Stimulated activated CD4-positive, alpha-beta T cell treated with anti-CD3 and anti-CD28 coated beads, Interleukin-15, amount 100 ng/mL, for 1 hour (primary cell): ENCODE measurements around the gene TMEM131L.
"Not testable (repeated sequence)": the region's sequence is repeated elsewhere in the genome, so short reads cannot be mapped to it uniquely, and the experiment has no call there.

Source experiments
- DNase-seq, 2 donors: peaks; one replicate each; pipeline ENCODE4 v3.0.0-alpha.2; 2020; ENCODE audit warnings: low read depth in 1 of 2, low spot score in 1 of 2

Gene TMEM131L

GRCh38 chr4:153573221-153573620 lies 107.1 kb downstream of the TMEM131L start:
- DNase-seq: no peak

GRCh38 chr4:153573881-153574802 lies 108.0 kb downstream of the TMEM131L start:
- DNase-seq: peak; percentile 29 to 36

GRCh38 chr4:153576443-153576774 lies 110.2 kb downstream of the TMEM131L start:
- DNase-seq: no peak

DNA sequence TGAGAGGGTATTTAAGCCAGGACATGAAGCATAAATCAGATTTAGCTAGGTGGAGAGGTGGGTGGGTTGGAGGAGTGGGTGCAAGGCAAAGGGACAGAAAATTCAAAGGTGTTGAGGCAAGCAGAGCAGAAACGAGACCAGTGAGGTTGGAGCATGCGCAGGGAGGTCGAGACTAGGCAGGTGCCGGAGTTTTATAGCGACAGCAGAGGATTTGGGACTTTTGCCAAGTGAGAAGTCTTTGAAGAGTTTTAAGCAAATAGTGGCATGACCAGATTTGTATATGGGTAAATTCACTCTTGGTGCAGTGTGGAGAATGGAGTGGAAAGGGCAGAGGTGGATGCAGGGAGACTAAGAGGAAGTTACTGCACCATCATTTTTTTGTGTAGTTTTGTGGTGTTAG lies 110.9 kb downstream of the TMEM131L start:
- DNase-seq: no peak

DNA sequence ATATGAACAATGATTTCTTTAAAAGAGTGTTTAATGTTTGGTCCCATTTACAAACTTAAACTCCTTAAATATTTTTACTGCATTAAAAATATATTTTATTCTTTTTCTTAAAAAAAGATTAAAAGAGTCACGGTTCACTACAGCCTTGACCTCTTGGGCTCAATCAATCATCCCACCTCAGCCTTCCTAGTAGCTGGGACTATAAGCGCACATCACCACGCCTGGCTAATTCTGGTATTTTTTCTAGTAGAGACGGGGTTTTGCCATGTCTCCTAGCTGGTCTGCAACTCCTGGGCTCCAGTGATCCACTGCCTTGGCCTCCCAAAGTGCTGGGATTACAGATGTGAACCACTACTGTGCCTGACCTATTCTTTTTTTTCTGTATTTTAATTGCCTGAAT lies 113.2 kb downstream of the TMEM131L start:
- no peak for DNase-seq

GRCh38 chr4:153579872-153580271 lies 113.7 kb downstream of the TMEM131L start:
- no peak for DNase-seq

DNA sequence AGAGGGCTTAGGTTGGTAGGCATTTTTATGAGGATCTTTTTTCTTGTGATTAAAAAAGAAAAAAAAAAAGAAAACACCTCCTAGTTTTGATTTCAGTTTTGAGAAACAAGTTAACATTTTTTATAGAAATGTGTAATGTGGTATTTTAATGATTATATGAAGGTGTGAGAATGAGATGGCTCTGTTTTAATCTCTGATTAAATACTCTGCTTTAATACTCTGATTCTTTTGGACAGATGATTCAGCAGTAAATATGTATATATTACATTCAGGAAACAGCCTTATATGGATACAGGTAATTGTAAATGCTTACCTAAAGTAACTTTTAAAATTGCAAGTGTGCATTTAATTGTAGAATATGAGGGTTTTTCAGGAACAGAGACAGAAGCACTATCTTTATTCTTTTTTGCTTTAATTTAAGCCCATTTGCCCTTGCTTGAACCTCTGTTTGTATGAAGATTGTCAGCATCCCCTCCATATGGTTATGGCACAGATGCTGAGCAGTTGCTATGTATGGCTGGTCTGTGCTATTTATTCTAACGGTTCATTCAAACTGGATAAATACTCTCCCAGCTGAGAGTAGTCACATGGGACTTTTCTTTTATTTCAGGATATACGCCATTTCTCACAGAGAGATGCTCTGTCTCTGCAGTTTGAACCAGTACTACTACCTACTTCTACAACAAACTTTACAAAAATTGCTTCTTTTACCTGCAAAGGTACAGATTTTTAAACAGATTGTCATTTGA lies 117.0 kb downstream of the TMEM131L start:
- no peak for DNase-seq

- no peak for DNase-seq
Measured at GRCh38 chr4:153585026-153585425, 118.9 kb downstream of the TMEM131L start.

DNA sequence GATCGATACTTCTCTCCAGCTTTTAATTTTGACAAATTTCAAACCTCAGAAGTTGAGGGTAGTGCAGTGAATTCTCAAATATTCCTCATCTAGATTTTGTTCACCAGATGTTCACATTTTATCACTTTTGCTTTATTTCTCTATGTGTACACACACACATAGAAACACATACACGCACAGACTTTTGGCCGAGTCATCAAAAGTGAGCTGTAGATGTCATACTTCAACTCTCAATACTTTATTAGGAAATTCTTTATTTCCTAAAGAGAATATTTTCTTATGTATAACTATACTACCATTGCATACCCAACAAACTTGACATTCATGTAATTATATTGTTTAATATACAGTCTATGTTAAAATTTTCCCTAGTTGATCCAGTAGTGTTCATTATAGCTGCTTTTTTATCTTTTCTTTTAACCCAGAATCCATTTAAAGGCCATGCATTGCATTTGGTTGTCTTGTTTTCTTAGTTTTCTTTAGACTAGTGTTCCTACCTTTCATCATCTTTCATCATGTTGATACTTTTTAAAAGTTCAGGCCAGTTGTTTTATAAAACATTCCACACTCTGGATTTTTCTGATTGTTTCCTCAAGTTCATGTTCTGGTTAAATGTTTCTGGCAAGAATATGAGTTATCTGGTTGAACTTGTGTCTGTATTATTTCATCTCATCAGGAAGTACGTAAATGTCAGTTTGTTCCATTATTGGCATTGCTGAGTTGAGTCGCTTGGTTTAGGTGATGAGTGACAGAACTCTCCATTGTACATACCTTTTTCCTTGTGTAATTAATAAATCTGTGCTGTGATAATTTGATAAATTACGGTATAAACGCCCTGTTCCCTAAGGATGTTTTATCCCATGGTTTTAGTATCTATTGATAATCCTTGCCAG lies 123.8 kb downstream of the TMEM131L start:
- DNase-seq: no peak

- no peak for DNase-seq
Measured at GRCh38 chr4:153591441-153591840, 125.3 kb downstream of the TMEM131L start.

- no peak for DNase-seq
Measured at GRCh38 chr4:153592064-153592463, 125.9 kb downstream of the TMEM131L start.

DNA sequence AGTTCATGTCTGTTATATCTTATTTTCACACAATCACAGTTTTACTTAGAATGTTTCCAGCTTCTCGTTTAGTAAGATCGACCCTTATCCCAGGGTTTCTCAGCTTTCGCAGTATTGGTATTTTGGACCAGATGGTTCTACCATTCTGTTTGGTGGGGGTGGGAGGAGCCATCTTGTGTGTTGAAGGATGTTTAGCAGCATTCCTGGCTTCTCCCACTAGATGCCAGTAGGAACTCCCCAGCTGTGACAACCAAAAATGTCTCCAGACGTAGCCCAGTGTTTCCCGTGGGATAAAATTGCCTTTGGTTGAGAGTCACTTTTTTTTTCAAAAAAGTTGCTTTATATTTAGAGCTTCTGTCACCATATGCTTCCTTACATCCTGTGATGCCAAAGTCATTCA lies 127.0 kb downstream of the TMEM131L start:
- no peak for DNase-seq

- DNase-seq: no peak
Measured at GRCh38 chr4:153594210-153594609, 128.1 kb downstream of the TMEM131L start.

DNA sequence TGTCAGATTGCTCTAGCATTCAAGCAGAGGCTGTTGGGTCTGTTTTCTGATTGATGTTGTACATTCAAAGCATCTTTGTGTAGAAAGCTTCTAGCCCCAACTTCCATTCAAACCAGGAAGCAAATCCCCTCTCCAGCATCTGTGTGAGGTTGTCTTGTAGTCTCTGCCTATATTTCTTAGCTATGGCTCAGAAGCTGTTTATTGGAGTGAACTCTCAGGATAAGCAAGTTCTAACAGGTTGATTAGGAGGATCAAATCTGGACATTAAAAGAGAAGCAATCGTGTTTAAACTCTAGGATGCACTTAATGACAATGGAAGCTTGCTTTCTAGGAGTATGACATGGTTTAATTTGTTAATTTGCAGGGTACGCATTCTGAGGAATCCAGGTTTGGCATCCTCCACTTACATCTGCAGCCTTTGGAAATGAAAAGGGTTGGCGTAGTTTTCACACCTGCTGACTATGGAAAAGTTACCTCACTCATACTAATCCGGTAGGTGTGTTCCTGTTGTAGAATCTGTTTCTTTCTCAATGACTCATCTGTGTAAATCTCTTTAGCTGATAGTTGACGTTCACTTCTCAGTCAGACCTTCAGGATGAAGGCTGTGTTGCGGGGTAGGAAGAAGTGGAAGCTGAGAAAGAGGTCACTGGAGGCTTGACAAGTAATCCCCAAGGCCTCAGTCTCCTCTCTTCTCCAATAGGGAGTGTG lies 129.9 kb downstream of the TMEM131L start:
- no peak for DNase-seq

- no peak for DNase-seq
Measured at GRCh38 chr4:153602758-153603157, 136.6 kb downstream of the TMEM131L start.

DNA sequence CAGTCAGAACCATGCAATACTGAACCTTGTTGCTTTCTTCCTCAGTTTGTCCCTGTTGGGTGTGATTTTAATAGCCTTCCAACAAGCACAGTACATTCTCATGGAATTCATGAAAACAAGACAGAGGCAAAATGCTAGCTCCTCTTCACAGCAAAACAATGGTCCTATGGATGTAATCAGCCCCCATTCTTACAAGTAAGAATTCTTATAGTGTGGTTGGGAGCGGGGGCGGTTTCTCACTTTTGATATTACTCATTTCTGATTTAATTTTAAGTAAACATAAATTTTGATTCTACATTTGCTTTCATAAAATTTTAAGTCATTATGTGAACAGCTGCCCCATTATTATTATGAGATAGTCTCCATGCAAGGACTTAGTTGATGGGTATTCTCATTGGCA lies 137.1 kb downstream of the TMEM131L start:
- peak in 1 of 2 donors; percentile 18 for DNase-seq

DNA sequence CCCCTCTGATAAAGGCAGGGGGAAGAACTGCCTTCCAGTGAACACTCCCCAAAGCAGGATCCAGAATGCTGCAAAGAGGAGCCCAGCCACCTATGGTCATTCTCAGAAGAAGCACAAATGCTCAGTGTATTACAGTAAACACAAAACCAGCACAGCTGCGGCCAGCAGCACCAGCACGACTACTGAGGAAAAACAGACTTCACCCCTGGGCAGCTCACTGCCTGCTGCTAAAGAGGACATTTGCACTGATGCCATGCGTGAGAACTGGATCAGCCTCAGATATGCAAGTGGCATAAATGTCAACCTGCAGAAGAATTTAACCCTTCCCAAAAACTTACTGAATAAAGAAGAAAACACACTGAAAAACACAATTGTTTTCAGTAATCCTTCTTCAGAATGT lies 137.7 kb downstream of the TMEM131L start:
- no peak for DNase-seq

DNA sequence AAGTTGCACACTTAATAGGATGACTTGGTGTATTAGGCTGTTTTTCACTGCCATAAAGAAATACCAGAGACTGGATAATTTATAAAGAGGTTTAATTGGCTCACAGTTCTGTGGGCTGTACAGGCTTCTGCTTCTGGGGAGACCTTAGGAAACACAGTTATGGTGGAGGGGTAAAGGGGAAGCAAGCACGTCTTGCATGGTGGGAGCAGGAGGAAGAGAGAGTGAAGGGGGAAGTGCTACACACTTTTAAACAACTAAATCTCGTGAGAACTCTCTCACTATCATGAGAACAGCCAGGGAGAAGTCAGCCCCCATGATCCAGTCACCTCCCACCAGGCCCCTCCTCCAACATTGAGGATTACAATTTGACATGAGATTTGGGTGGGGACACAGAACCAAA lies 142.9 kb downstream of the TMEM131L start:
- DNase-seq: not testable (repeated sequence)

- no peak for DNase-seq
Measured at GRCh38 chr4:153610623-153611376, 144.6 kb downstream of the TMEM131L start.

- no peak for DNase-seq
Measured at GRCh38 chr4:153611679-153612078, 145.5 kb downstream of the TMEM131L start.
